Psoas muscle (tissue), 8 donors: ENCODE results near the gene GTSE1. TPM values are rescaled to one million over a fixed set of nuclear protein-coding genes. Genes with fewer than 3 reads are reported as not detected.
A peak's percentile ranks its signal among the peaks of the same experiment; 100 is the strongest.

Source experiments
- ATAC-seq, 4 donors: fragments of 200-7000 bp; cut with Tn5 transposase; one replicate each; pipeline ENCODE4 v1.9.1; 2020; ENCODE audit warnings: moderate library complexity in 3 of 4, mild to moderate bottlenecking in 2 of 4
- DNase-seq, 2 donors: peaks; one replicate each; pipeline ENCODE4 v3.0.0-alpha.2; 2020
- H3K27ac ChIP-seq: fragments of 200-600 bp; one replicate; pipeline ENCODE4 v1.8.0; 2022
- H3K27me3 ChIP-seq, 3 donors: fragments of 200-600 bp in 1 of 3; one replicate each; pipeline versions ENCODE4 v1.6.1 to v1.8.0; 2013 to 2022; ENCODE audit warnings: low read length in 2 of 3, mild to moderate bottlenecking in 2 of 3, moderate library complexity in 1 of 3; ENCODE audit not compliant: insufficient read depth in 3 of 3
- H3K36me3 ChIP-seq, 2 donors: fragments of 200-600 bp in 1 of 2; one replicate each; pipeline versions ENCODE4 v1.6.1 to v1.8.0; 2013 to 2022; ENCODE audit warnings: low read depth in 1 of 2, mild to moderate bottlenecking in 1 of 2, moderate library complexity in 1 of 2; ENCODE audit not compliant: insufficient read depth in 1 of 2
- H3K4me1 ChIP-seq: fragments of 200-600 bp; one replicate; pipeline ENCODE4 v1.8.0; 2022
- H3K4me3 ChIP-seq: fragments of 200-600 bp; one replicate; pipeline ENCODE4 v1.8.0; 2022; ENCODE audit warnings: mild to moderate bottlenecking
- H3K9me3 ChIP-seq: fragments of 200-600 bp; one replicate; pipeline ENCODE4 v1.8.0; 2022
- WGBS, 3 donors: extraction: QIAGEN DNeasy Blood & Tissue Kit; methylation state at CpG; one replicate each; pipeline versions ENCODE4 v1.1.6 to v1.1.7; 2013; 5-methylcytosine and 5-hydroxymethylcytosine counted together
- intact Hi-C, 2 donors: fragments of 100-400 bp; cut with DNase I; formaldehyde crosslinking; loops; one replicate each; pipeline versions ENCODE4 v1.11.0 to v1.14.2; 2022
- polyA plus RNA-seq, 3 donors: library from polyadenylated mRNA; stranded (reverse); fragments of 200-250 nt; gene quantifications; one replicate each; pipeline ENCODE4 v1.2.3, GENCODE V29; 2013
- total RNA-seq, 4 donors: library from RNA; stranded (reverse); fragmentation: NEBNext Ultra II Directional in 2 of 4; extraction: Animal tissue kit (Norgen Biotek cat#: 25700) in 2 of 4; gene quantifications; one replicate each; pipeline versions ENCODE4 v1.2.1 to v1.2.4, GENCODE V29; 2021 to 2023
- TF ChIP-seq, protein P1 (sequence below): fragments of 200-600 bp; IDR thresholded peaks from one replicate; pipeline ENCODE4 v1.8.0; 2022; ENCODE audit warnings: antibody characterized with exemption
- donor health status: healthy with polysubstance abuse.
- donor health status: DM: no; HTN: no; CAD: no; lungs with moderate emphysema.
- donor health status: Bipolar disorder and iron deficiency.
- donor health status: healthy.
- donor health status: DM: yes; HTN: yes; CAD: no.
- donor health status: DM: no; HTN: no; CAD: no.
- donor health status: DM: no; HTN: no; CAD: no.
- donor health status: DM: yes; HTN: yes; CAD: no.

GTSE1 gene
- total and polyA plus RNA-seq, 7 donors = 0.04 to 0.47 (median 0.16) TPM; not detected in 1

DNA sequence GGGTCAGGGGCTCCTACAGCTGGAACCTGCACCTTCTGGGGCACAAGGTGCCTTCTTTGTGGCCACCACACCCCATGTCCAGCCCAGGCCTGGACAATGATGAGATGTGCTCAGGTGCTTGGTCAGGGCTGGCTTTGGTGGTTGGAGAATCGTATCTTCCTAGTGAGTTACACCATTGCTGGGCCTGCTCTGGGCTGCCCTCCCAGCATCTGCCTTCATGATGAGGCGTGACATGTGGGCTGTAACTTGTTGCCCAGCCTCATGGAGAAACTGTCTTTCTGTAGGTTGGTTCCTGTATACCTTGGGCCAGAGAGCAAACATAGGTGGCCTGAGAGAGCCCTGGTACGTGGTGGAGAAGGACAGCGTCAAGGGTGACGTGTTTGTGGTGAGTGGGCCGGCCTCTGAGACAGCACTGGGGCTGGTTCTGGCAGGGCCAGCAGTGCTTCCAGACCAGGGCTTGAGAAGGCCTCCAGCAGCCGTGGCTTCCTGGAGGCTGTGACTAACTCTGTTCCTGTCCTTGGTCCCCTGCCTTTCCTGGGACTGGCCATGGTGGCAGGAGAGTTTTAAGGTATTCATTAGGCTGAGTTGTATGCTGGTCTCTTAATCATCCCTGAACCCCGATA, 56.9 kb downstream of the GTSE1 start:
- H3K36me3 ChIP-seq = peaks cover 4 to 94% of the 10 kb centered on the region in 2 donors
- ATAC-seq = peak in 1 of 4 donors; percentile 1
- no peak overlapping the region for H3K4me3 ChIP-seq
- peak overlapping the region; percentile 69 for H3K27ac ChIP-seq
- no peaks in the 10 kb centered on the region for H3K9me3 ChIP-seq
- no peaks in the 10 kb centered on the region for H3K27me3 ChIP-seq
- no peak for DNase-seq
- intact Hi-C loops = no loop called here
- TF ChIP-seq, protein P1, sequence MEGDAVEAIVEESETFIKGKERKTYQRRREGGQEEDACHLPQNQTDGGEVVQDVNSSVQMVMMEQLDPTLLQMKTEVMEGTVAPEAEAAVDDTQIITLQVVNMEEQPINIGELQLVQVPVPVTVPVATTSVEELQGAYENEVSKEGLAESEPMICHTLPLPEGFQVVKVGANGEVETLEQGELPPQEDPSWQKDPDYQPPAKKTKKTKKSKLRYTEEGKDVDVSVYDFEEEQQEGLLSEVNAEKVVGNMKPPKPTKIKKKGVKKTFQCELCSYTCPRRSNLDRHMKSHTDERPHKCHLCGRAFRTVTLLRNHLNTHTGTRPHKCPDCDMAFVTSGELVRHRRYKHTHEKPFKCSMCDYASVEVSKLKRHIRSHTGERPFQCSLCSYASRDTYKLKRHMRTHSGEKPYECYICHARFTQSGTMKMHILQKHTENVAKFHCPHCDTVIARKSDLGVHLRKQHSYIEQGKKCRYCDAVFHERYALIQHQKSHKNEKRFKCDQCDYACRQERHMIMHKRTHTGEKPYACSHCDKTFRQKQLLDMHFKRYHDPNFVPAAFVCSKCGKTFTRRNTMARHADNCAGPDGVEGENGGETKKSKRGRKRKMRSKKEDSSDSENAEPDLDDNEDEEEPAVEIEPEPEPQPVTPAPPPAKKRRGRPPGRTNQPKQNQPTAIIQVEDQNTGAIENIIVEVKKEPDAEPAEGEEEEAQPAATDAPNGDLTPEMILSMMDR = no peak
- H3K4me1 ChIP-seq = peaks cover 9% of the 10 kb centered on the region
- 85 to 87% (median 86%) methylated on average over 8 of the region's 8 CpGs for WGBS, 3 donors

DNA sequence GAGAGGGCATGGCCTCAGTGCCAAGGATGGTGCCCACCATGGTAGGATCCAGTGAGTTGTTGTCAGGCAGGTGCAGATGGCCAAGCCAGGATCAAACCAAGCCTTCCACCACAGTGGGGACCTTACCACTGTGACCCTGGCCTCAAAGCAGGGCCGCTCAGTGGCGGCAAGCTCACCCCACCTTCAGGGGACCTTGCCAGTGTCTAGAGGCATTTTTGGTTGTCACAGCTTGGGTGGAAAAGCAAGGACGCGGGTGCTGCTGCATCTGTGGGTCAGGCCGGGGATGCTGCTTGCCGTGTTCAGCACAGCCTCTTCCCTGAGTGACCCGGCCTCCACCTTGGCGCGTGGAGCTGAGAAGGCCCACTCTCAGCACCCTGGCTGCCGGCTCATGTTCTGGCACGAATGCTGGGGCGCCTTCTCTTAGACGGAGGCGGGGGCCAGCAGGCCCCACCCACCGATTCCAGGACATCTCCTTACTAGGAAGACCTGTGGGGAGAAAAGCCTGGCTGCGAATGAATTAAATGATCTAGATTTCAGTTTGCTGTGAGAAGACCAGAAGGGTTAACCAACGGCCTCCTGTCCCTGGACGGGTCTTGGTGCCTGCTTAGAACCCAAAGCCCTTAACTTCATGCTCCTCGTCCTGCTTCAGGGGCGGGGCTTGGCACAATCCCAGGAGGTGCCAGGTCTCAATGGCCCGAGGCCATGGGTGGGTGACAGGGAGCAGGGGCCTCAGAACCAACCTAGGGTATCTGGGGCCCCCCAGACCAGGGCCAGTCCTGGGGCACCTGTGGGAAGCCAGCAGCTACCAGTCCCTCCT, 57.7 kb downstream of the GTSE1 start:
- intact Hi-C loops = no loop called here
- peaks cover 4 to 94% of the 10 kb centered on the region in 2 donors for H3K36me3 ChIP-seq
- no peak for DNase-seq

DNA sequence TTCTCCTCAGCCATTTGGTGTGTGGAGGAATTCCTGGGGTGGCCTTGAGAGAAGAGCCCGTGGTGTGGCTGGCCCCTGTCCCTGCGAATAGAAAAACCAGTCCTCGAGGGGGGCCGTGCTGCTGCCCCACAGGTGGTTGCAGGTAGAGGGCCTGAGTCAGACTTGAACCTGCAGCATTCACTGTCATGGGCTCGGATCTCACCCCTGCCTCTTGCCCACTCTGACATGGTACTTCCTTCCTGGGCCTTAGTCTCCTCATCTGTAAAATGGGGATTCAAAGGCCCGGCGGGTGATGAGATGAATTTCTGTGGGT, 58.3 kb downstream of the GTSE1 start:
- TF ChIP-seq, protein P1 = no peak
- no peak overlapping the region for H3K4me3 ChIP-seq
- H3K9me3 ChIP-seq = no peaks in the 10 kb centered on the region
- DNase-seq (no peak), ATAC-seq (no peak)
- H3K27ac ChIP-seq = no peak overlapping the region
- WGBS, 3 donors = 80 to 89% (median 85%) methylated on average over 7 of the region's 7 CpGs
- peaks cover 4 to 88% of the 10 kb centered on the region in 2 donors for H3K36me3 ChIP-seq
- peaks cover 9% of the 10 kb centered on the region for H3K4me1 ChIP-seq
- intact Hi-C loops = loop anchor here in 1 of 2 donors (5.0 kb wide), 1 partner anchor 37 kb away; no protein-coding TSS in a partner anchor
- H3K27me3 ChIP-seq = no peaks in the 10 kb centered on the region

More for the DNA sequence above, 57.7 kb downstream of the GTSE1 start:
- Histone ChIP-seq H3K27me3 (no peaks in the 10 kb centered on the region), H3K9me3 (no peaks in the 10 kb centered on the region), H3K27ac (no peak overlapping the region), H3K4me1 (peaks cover 9% of the 10 kb centered on the region), H3K4me3 (no peak overlapping the region)
- WGBS, 3 donors = 77 to 84% (median 78%) methylated on average over 20 to 21 of the region's 21 CpGs
- ATAC-seq = no peak
- TF ChIP-seq, protein P1 = no peak

DNA sequence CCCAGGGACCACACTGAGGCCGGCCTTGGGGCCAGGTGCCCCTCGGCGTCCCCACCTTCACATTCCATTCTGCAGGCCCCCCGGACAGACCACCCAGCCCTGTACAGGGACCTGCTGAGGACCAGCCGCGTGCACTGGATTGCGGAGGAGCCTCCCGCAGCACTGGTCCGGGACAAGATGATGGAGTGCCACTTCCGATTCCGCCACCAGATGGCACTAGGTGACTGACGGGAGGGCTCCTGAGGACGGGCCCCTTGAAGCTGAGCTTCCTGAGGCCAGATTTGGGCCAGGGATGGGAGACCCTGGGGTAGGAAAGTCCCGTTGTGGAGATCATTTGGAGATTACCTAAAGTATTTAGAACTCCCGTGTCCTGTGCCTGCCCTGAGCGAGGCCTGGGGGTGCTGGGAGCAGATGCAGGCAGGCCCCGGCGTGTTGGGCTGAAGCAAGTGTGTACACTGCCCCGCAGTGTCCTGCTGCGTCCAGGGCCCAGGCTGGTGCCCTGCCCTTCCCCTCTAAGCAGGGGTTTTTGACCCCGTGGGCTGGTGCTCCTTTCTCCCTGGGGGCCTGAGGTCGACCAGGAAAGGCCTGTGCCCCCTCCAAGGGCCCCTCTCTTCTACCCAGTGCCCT, 58.8 kb downstream of the GTSE1 start:
- Histone ChIP-seq H3K36me3 (peaks cover 4 to 83% of the 10 kb centered on the region in 2 donors), H3K27me3 (no peaks in the 10 kb centered on the region), H3K4me3 (no peak overlapping the region), H3K27ac (no peak overlapping the region), H3K9me3 (no peaks in the 10 kb centered on the region), H3K4me1 (peaks cover 9% of the 10 kb centered on the region)
- ATAC-seq (peak; percentile 43 to 55 (median 48)), DNase-seq (peak; percentile 65 to 79)
- intact Hi-C loops = loop anchor here in 1 of 2 donors (5.0 kb wide), 1 partner anchor 37 kb away; no protein-coding TSS in a partner anchor
- WGBS, 3 donors = 38 to 45% (median 43%) methylated on average over 21 to 22 of the region's 22 CpGs
- TF ChIP-seq, protein P1 = peak; percentile 74
